ENCODE results near the gene ADCK2.

DNA sequence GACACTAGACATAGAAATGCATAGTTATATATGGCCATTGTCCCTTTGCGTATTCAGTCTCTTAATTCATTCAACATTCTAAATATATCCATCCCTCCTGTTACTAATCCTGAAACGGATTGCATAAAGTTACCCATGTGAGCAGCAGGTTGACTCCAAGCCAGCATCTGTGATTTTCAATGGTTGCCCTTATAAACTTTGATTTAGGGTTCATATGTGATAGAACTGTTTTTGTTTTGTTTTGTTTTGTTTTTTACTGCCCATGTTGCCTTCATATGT is 18.7 kb upstream of the ADCK2 start:
- TF ChIP-seq, protein P1, sequence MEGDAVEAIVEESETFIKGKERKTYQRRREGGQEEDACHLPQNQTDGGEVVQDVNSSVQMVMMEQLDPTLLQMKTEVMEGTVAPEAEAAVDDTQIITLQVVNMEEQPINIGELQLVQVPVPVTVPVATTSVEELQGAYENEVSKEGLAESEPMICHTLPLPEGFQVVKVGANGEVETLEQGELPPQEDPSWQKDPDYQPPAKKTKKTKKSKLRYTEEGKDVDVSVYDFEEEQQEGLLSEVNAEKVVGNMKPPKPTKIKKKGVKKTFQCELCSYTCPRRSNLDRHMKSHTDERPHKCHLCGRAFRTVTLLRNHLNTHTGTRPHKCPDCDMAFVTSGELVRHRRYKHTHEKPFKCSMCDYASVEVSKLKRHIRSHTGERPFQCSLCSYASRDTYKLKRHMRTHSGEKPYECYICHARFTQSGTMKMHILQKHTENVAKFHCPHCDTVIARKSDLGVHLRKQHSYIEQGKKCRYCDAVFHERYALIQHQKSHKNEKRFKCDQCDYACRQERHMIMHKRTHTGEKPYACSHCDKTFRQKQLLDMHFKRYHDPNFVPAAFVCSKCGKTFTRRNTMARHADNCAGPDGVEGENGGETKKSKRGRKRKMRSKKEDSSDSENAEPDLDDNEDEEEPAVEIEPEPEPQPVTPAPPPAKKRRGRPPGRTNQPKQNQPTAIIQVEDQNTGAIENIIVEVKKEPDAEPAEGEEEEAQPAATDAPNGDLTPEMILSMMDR (IDR thresholded peaks at IDR 0.05): no peak
- TF ChIP-seq POLR2A (IDR thresholded peaks at IDR 0.05): no peak
